OCI-LY7 (cell line): ENCODE results near the gene TM9SF4. TPM values are rescaled to one million over a fixed set of nuclear protein-coding genes. Genes with fewer than 3 reads are reported as not detected.

Source experiments
- BruUV-seq: library from RNA; stranded (reverse); fragments of 400-500 nt; replicated peaks from 2 replicates; lab custom pipeline; 2021; lab: Mats Ljungman, UMichigan
- CTCF ChIA-PET: fragments of 300-600 bp; sonication (Branson Sonifier 250); formaldehyde crosslinking; loops from one replicate; lab custom pipeline; 2022; ENCODE audit warnings: antibody characterized with exemption; ENCODE audit not compliant: unreplicated experiment; lab: Charles Lee
- POLR2A ChIA-PET: fragments of 300-600 bp; sonication (Branson Sonifier 250); formaldehyde crosslinking; loops from one replicate; lab custom pipeline; 2022; ENCODE audit warnings: antibody characterized with exemption; lab: Charles Lee
- DNase-seq: peaks from one replicate; pipeline ENCODE4 v3.0.0-alpha.2; 2015; ENCODE audit warnings: low spot score
- H2AFZ ChIP-seq: fragments of 200-600 bp; sonication (generic), shearing (Covaris generic); 2 replicates; pipeline ENCODE4 v1.6.1; 2014; ENCODE audit warnings: mild to moderate bottlenecking, antibody characterized with exemption, low read length, moderate library complexity
- H3K27ac ChIP-seq: fragments of 200-600 bp; sonication (generic); 2 replicates; pipeline ENCODE4 v1.5.1; 2014; ENCODE audit warnings: mixed run types, low read depth, mild to moderate bottlenecking, moderate library complexity, low read length, inconsistent platforms; ENCODE audit not compliant: poor library complexity, severe bottlenecking
- H3K36me3 ChIP-seq: fragments of 200-600 bp; sonication (generic); 2 replicates; pipeline ENCODE4 v1.6.1; 2014; ENCODE audit warnings: mild to moderate bottlenecking, antibody characterized with exemption, low read length, moderate library complexity, mixed read lengths; ENCODE audit not compliant: insufficient read depth
- H3K4me1 ChIP-seq: fragments of 200-600 bp; sonication (generic); 2 replicates; pipeline ENCODE4 v1.5.1; 2014; ENCODE audit warnings: mild to moderate bottlenecking, low read length; ENCODE audit not compliant: insufficient read depth, poor library complexity, severe bottlenecking
- H3K4me2 ChIP-seq: fragments of 200-600 bp; sonication (generic); 2 replicates; pipeline ENCODE4 v1.6.1; 2014; ENCODE audit warnings: mild to moderate bottlenecking, low read length
- H3K4me3 ChIP-seq: fragments of 200-600 bp; sonication (generic); 2 replicates; pipeline ENCODE4 v1.5.1; 2014; ENCODE audit warnings: mild to moderate bottlenecking, low read depth, low read length; ENCODE audit not compliant: poor library complexity, severe bottlenecking
- H3K79me2 ChIP-seq: fragments of 200-600 bp; sonication (generic); 2 replicates; pipeline ENCODE4 v1.6.1; 2016; ENCODE audit warnings: low read depth, mild to moderate bottlenecking, low read length, moderate library complexity, mixed read lengths; ENCODE audit not compliant: insufficient read depth
- H3K9me2 ChIP-seq: fragments of 200-600 bp; sonication (generic); 2 replicates; pipeline ENCODE4 v1.6.1; 2016; ENCODE audit warnings: mild to moderate bottlenecking, low read length, mixed read lengths; ENCODE audit not compliant: insufficient read depth
- H3K9me3 ChIP-seq: fragments of 200-600 bp; sonication (generic); 2 replicates; pipeline ENCODE4 v1.6.1; 2014; ENCODE audit warnings: mild to moderate bottlenecking, mixed run types, low read length, mixed read lengths
- H4K20me1 ChIP-seq: fragments of 200-600 bp; sonication (generic); 2 replicates; pipeline ENCODE4 v1.6.1; 2014; ENCODE audit warnings: mild to moderate bottlenecking, antibody characterized with exemption, low read length, moderate library complexity, mixed read lengths; ENCODE audit not compliant: insufficient read depth
- CTCF ChIP-seq: fragments of 200-600 bp; sonication (generic); conservative IDR thresholded peaks from 2 replicates; pipeline ENCODE4 v1.5.1; 2014; ENCODE audit warnings: mild to moderate bottlenecking, antibody characterized with exemption, low read length, moderate library complexity, mixed read lengths
- EZH2phosphoT487 ChIP-seq: fragments of 200-600 bp; sonication (generic); IDR thresholded peaks from 2 replicates; pipeline ENCODE4 v1.6.1; 2018; ENCODE audit warnings: low read depth, borderline replicate concordance, mild to moderate bottlenecking, mixed run types, antibody characterized with exemption, low read length, moderate library complexity, mixed read lengths
- intact Hi-C: fragments of 100-400 bp; cut with micrococcal nuclease; formaldehyde crosslinking; loops from one replicate; pipeline ENCODE4 v1.10.0; 2022; ENCODE audit not compliant: unreplicated experiment
- total RNA-seq, 2 experiments: library from RNA; depleted of rRNA in 1 of 2; stranded (reverse); fragments of >200 nt in 1 of 2; shearing (Covaris generic) in 1 of 2; gene quantifications; 2 replicates each; pipeline ENCODE4 v1.2.3, GENCODE V29; 2014 to 2022

The TM9SF4 gene
- total RNA-seq, 2 experiments from 2014 or later, result 20.8 to 38.9 TPM

DNA sequence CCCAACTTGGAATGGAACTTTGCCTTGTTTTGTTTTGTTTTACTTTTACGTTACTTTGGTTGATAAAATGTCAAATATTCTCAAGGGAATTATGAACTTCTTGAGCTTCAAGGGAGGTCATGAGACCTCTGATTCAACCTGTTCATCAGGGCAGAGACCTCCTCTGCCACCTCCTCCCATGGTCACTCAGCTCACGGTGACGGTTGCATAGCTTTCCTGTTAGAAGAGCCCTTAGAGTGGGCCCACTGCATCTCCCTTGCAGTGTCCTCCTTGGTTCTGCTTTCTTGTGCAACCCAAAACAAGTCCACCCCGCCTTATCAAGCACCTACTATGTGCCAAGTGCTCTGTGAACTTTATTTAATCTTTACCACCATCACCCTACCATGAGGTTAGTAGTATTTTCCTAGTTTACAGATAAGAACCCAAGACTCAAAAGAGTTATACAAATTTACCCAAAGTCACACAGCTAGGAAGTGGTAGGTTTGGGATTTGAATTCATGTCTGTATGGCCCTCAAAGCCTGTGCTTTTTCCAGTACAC lies 15.5 kb downstream of the TM9SF4 start:
- Histone ChIP-seq H3K79me2 (peaks cover 17% of the 10 kb centered on the region; the same call in 1 of the 2 replicates), H4K20me1 (peaks cover 3% of the 10 kb centered on the region; the same call in 1 of the 2 replicates), H3K36me3 (peaks cover 17% of the 10 kb centered on the region), H3K27ac (no peak overlapping the region), H3K4me3 (no peak overlapping the region), H3K9me3 (no peaks in the 10 kb centered on the region), H3K4me1 (no peaks in the 10 kb centered on the region), H3K4me2 (no peak overlapping the region), H2AFZ (no peak overlapping the region), H3K9me2 (no peaks in the 10 kb centered on the region)
- POLR2A ChIA-PET, result no interaction called here
- CTCF ChIA-PET, result no interaction called here
- TF ChIP-seq CTCF (no peak), EZH2phosphoT487 (no peak)
- no TSS peak for BruUV-seq
- no peak for DNase-seq
- intact Hi-C loops, result no loop called here

DNA sequence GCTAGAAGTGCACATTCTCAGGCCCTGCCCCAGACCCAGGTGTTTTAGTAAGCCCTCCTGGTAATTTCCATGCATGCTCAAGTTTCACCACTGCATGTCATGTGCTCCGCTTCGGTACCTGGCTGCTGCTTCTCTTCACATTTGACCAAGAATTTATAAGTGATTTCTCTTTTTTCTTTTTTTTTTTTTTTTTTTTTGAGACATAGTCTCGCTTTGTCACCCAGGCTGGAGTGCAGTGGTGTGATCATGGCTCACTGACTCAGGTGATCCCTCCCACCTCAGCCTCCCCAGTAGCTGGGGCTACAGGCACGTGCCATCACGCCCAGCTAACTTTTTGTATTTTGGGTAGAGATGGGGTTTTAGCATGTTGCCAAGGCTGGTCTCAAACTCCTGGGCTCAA lies 16.0 kb downstream of the TM9SF4 start:
- H3K4me2 ChIP-seq, result no peak overlapping the region
- no peaks in the 10 kb centered on the region for H3K9me2 ChIP-seq
- no peak overlapping the region for H2AFZ ChIP-seq
- H3K79me2 ChIP-seq, result peaks cover 17% of the 10 kb centered on the region; the same call in 1 of the 2 replicates
- no peak overlapping the region for H3K27ac ChIP-seq
- no peaks in the 10 kb centered on the region for H3K4me1 ChIP-seq
- intact Hi-C loops, result no loop called here
- H3K36me3 ChIP-seq, result peaks cover 17% of the 10 kb centered on the region
- no peaks in the 10 kb centered on the region for H3K9me3 ChIP-seq
- TF ChIP-seq EZH2phosphoT487 (no peak), CTCF (no peak)
- POLR2A ChIA-PET, result interaction anchor here (0.7 kb wide), 1 partner anchor 397 kb away, joined by 4 read pairs; no protein-coding TSS in a partner anchor
- no TSS peak for BruUV-seq
- CTCF ChIA-PET, result no interaction called here
- no peak for DNase-seq
- H3K4me3 ChIP-seq, result no peak overlapping the region
- H4K20me1 ChIP-seq, result peaks cover 7% of the 10 kb centered on the region; the same call in 1 of the 2 replicates

GRCh38 chr20:32126919-32127318 lies 17.4 kb downstream of the TM9SF4 start:
- Histone ChIP-seq H2AFZ (no peak overlapping the region), H3K79me2 (peaks cover 14% of the 10 kb centered on the region; the same call in 1 of the 2 replicates), H3K4me3 (no peak overlapping the region), H3K4me1 (no peaks in the 10 kb centered on the region), H3K27ac (no peak overlapping the region), H3K9me3 (no peaks in the 10 kb centered on the region), H3K36me3 (peaks cover 17% of the 10 kb centered on the region), H3K4me2 (no peak overlapping the region), H3K9me2 (no peaks in the 10 kb centered on the region), H4K20me1 (peaks cover 7% of the 10 kb centered on the region; the same call in 1 of the 2 replicates)
- no peak for DNase-seq
- POLR2A ChIA-PET, result no interaction called here
- no TSS peak for BruUV-seq
- CTCF ChIA-PET, result no interaction called here
- TF ChIP-seq EZH2phosphoT487 (no peak), CTCF (no peak)
- intact Hi-C loops, result no loop called here
